K562 (cell line): ENCODE results near the gene CSNK1A1. TPM values are rescaled to one million over a fixed set of nuclear protein-coding genes. Genes with fewer than 3 reads are reported as not detected.

ENCODE experiments used
- ATAC-seq: fragments of 200-7000 bp; cut with Tn5 transposase; 3 replicates; pipeline ENCODE4 v1.9.1; 2020; ENCODE audit warnings: moderate library complexity
- BruUV-seq: library from RNA; stranded (reverse); fragments of 400-500 nt; replicated peaks from 2 replicates; lab custom pipeline; 2021; lab: Mats Ljungman, UMichigan
- CTCF ChIA-PET: fragments of 300-600 bp; formaldehyde crosslinking; extraction: SDS; loops from one replicate; lab custom pipeline; 2021; ENCODE audit warnings: low intra/inter-chr PET ratio; lab: Yijun Ruan, JAX
- POLR2A ChIA-PET: fragments of 300-600, 350-650 bp; sonication (Branson Sonifier 250); formaldehyde crosslinking; extraction: SDS; loops from one replicate; lab custom pipeline; 2021; ENCODE audit warnings: antibody characterized with exemption, inconsistent platforms; lab: Yijun Ruan, JAX
- DNase-seq, 4 experiments: peaks; one replicate each; pipeline versions ENCODE4 v3.0.0 to v3.0.0-alpha.2; 2011 to 2018; ENCODE audit warnings: low spot score in 3 of 4, mixed read lengths in 3 of 4; ENCODE audit errors: extremely low read depth in 1 of 4
- FAIRE-seq: peaks from 2 replicates; lab custom pipeline; 2011; peaks lifted over from hg19 to GRCh38; lab: Jason Lieb, UNC
- H2AFZ ChIP-seq: 2 replicates; pipeline ENCODE4 v1.6.0; 2011; ENCODE audit warnings: low read depth, low read length, control low read depth, inconsistent platforms
- H3K27ac ChIP-seq: fragments of 200-600 bp; 3 replicates; pipeline ENCODE4 v1.8.0; 2011; ENCODE audit warnings: low read depth, mild to moderate bottlenecking, control low read depth, inconsistent platforms, low read length, moderate library complexity, mixed read lengths; ENCODE audit errors: extremely low read depth
- H3K27me3 ChIP-seq, 2 experiments: fragments of 300-600 bp in 1 of 2; 2 replicates in 1 of 2; 3 replicates in 1 of 2; pipeline versions ENCODE4 v1.6.0 to v1.8.0; 2011; ENCODE audit warnings: inconsistent platforms in 2 of 2, low read length in 2 of 2, mild to moderate bottlenecking in 1 of 2, mixed read lengths in 1 of 2, moderate library complexity in 1 of 2; ENCODE audit not compliant: control insufficient read depth in 2 of 2, insufficient read depth in 2 of 2
- H3K36me3 ChIP-seq: fragments of 300-600 bp; 3 replicates; pipeline ENCODE4 v1.8.0; 2011; ENCODE audit warnings: mild to moderate bottlenecking, low read length, inconsistent platforms; ENCODE audit not compliant: control insufficient read depth, insufficient read depth
- H3K4me1 ChIP-seq, 2 experiments: fragments of 200-600 bp in 1 of 2; replicated peaks in 1 of 2; 2 replicates in 1 of 2; 3 replicates in 1 of 2; pipeline versions ENCODE4 v1.5.1 to v1.8.0; 2011; ENCODE audit warnings: inconsistent platforms in 2 of 2, low read length in 2 of 2, mild to moderate bottlenecking in 1 of 2, mixed read lengths in 1 of 2, moderate library complexity in 1 of 2; ENCODE audit not compliant: control insufficient read depth in 2 of 2, insufficient read depth in 2 of 2
- H3K4me2 ChIP-seq: 2 replicates; pipeline ENCODE4 v1.6.1; 2011; ENCODE audit warnings: low read length, control low read depth, inconsistent platforms, mixed read lengths; ENCODE audit not compliant: insufficient read depth
- H3K4me3 ChIP-seq: fragments of 200-600 bp; sonication (generic), shearing (Covaris generic); 2 replicates; pipeline ENCODE4 v1.5.1; 2016; ENCODE audit warnings: control low read depth, inconsistent platforms
- H3K79me2 ChIP-seq: fragments of 200-600 bp; 3 replicates; pipeline ENCODE4 v1.8.0; 2011; ENCODE audit warnings: low read length, inconsistent platforms; ENCODE audit not compliant: control insufficient read depth, insufficient read depth
- H3K9ac ChIP-seq, 2 experiments: 2 replicates each; pipeline versions ENCODE4 v1.6.0 to v1.6.1; 2011; ENCODE audit warnings: low read depth in 2 of 2, low read length in 2 of 2, control low read depth in 1 of 2, inconsistent platforms in 1 of 2, mild to moderate bottlenecking in 1 of 2, mixed read lengths in 1 of 2; ENCODE audit not compliant: insufficient read depth in 1 of 2
- H3K9me1 ChIP-seq: one replicate; pipeline ENCODE4 v1.6.0; 2011; ENCODE audit warnings: inconsistent platforms, mild to moderate bottlenecking, low read length, moderate library complexity; ENCODE audit not compliant: control insufficient read depth, insufficient read depth
- H3K9me3 ChIP-seq: replicated peaks from 2 replicates; pipeline ENCODE4 v1.5.1; 2011; ENCODE audit warnings: low read depth, low read length, inconsistent platforms; ENCODE audit not compliant: control insufficient read depth, insufficient read depth
- H4K20me1 ChIP-seq: replicated peaks from 2 replicates; pipeline ENCODE4 v1.6.1; 2011; ENCODE audit warnings: low read length, inconsistent platforms, mixed read lengths; ENCODE audit not compliant: control insufficient read depth, insufficient read depth
- CC2D1A ChIP-seq: fragments of 450-650 bp; IDR thresholded peaks from 2 replicates; pipeline ENCODE4 v1.6.1; 2017; ENCODE audit warnings: mild to moderate bottlenecking
- GABPB1 ChIP-seq: sonication (generic); formaldehyde crosslinking; IDR thresholded peaks from 2 replicates; pipeline ENCODE4 v1.8.0; 2022; ENCODE audit warnings: mild to moderate bottlenecking, missing genetic modification reagents
- POLR2A ChIP-seq: fragments of 450-650 bp; conservative IDR thresholded peaks from 2 replicates; pipeline ENCODE4 v1.6.1; 2016
- POLR2AphosphoS2 ChIP-seq: IDR thresholded peaks from 2 replicates; pipeline ENCODE4 v1.6.1; 2012; ENCODE audit warnings: low read length, improper control_type of control experiment
- POLR2AphosphoS5 ChIP-seq: IDR thresholded peaks from 2 replicates; pipeline ENCODE4 v1.6.1; 2011; ENCODE audit warnings: mild to moderate bottlenecking, low read depth, low read length, moderate library complexity; ENCODE audit not compliant: control insufficient read depth, insufficient read depth
- POLR2B ChIP-seq: fragments of 450-650 bp; IDR thresholded peaks from 2 replicates; pipeline ENCODE4 v1.6.1; 2018; ENCODE audit warnings: low read depth; ENCODE audit not compliant: partially characterized antibody
- SMARCA5 ChIP-seq: fragments of 450-650 bp; IDR thresholded peaks from 2 replicates; pipeline ENCODE4 v1.6.1; 2016
- SUPT5H ChIP-seq: fragments of 450-650 bp; IDR thresholded peaks from 2 replicates; pipeline ENCODE4 v1.6.1; 2016
- ZNF695 ChIP-seq: fragments of 450-650 bp; formaldehyde crosslinking; IDR thresholded peaks from 2 replicates; pipeline ENCODE4 v1.4.0; 2020; ENCODE audit warnings: mild to moderate bottlenecking, moderate library complexity
- WGBS: fragments of 100-300 bp; shearing (Covaris generic); methylation state at CpG from one replicate; pipeline ENCODE4 v1.1.6; 2016; ENCODE audit warnings: low coverage, mixed read lengths; ENCODE audit not compliant: insufficient coverage; ENCODE audit errors: missing lambda C conversion rate; 5-methylcytosine and 5-hydroxymethylcytosine counted together
- in situ Hi-C: fragments of 300-500 bp; cut with MboI; formaldehyde crosslinking; loops from 4 replicates; pipeline ENCODE4 v1.15.0; 2018; ENCODE audit warnings: inconsistent platforms, mixed read lengths
- intact Hi-C: fragments of 100-400 bp; cut with micrococcal nuclease; formaldehyde crosslinking; loops from 2 replicates; pipeline ENCODE4 v1.14.2; 2022
- polyA plus RNA-seq, 8 experiments: library from polyadenylated mRNA; depleted of rRNA in 4 of 8; stranded (reverse) in 5 of 8; unstranded in 3 of 8; fragments of >200 nt; fragmentation: Nextera tagmentation in 2 of 8; fragmentation: Illumina TruSeq in 1 of 8; extraction: Ambion mirVana in 2 of 8; extraction: Trizol in 1 of 8; gene quantifications; 2 replicates each; pipeline versions ENCODE4 v1.2.1 to v1.2.3, GENCODE V29; 2011 to 2014; ENCODE audit warnings: inconsistent platforms in 1 of 8, missing spikeins in 1 of 8
- total RNA-seq, 7 experiments: library from RNA; depleted of rRNA in 6 of 7; stranded (reverse); fragments of >200 nt in 6 of 7; fragmentation: Illumina TruSeq in 2 of 7; extraction: Trizol in 2 of 7; gene quantifications; 2 replicates each; pipeline versions ENCODE4 v1.2.1 to v1.2.3, GENCODE V29; 2011 to 2021; ENCODE audit warnings: low replicate concordance in 1 of 7

Gene CSNK1A1
- total and polyA plus RNA-seq, 9 of the 15 experiments (the other 6 are each of a cell fraction or from before 2014, with no cell fraction given): 49.1 to 196 (median 154) TPM

DNA sequence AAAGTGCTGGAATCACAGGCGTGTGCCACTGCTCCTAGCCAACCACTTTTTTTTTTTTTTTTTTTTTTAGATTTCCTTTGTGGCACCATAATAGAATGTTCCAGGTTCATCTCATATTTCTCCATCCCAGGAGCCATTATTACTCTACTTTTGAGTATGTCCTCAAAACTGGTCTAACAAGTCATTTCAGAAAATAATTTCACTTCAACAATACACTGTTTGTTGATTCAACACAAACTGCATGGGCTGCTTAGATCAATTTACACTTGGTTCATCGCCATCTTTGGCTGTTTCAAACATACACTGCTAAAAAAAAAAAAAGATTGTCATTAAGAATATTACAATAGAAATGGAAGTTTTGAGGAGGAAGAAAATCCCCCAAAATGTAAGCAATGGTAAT lies 57.9 kb downstream of the CSNK1A1 start:
- peaks cover 0 to 2% of the 10 kb centered on the region in 2 experiments; a peak in 2 of 5 replicates for H3K4me1 ChIP-seq
- H3K4me2 ChIP-seq: no peak overlapping the region
- ChIA-PET POLR2A (interaction anchor here (0.8 to 2.2 kb wide), 5 partner anchors 10 to 58 kb away, joined by 3 to 7 read pairs (median 4); partner anchors contain the start of gene CSNK1A1), CTCF (no interaction called here)
- no peaks in the 10 kb centered on the region for H3K27me3 ChIP-seq
- no peak overlapping the region for H3K4me3 ChIP-seq
- H3K9ac ChIP-seq: no peak overlapping the region
- no peaks in the 10 kb centered on the region for H3K79me2 ChIP-seq
- WGBS: 100% methylated on average over 2 of the region's 2 CpGs
- intact Hi-C loops: no loop called here
- no peaks in the 10 kb centered on the region for H3K9me3 ChIP-seq
- BruUV-seq: no TSS peak
- no peaks in the 10 kb centered on the region for H4K20me1 ChIP-seq
- peaks cover 47% of the 10 kb centered on the region for H3K36me3 ChIP-seq
- no peak for TF ChIP-seq SMARCA5
- TF ChIP-seq ZNF695 (CRISPR knock-in tag): no peak
- 0 out of 2 replicates have a peak, but pooled peaks have one; percentile 11 for TF ChIP-seq POLR2AphosphoS2
- no peak overlapping the region for H3K27ac ChIP-seq
- in situ Hi-C loops: no loop called here
- FAIRE-seq (no peak), DNase-seq (no peak), ATAC-seq (no peak)
- no peak overlapping the region for H2AFZ ChIP-seq
- H3K9me1 ChIP-seq: no peaks in the 10 kb centered on the region

DNA sequence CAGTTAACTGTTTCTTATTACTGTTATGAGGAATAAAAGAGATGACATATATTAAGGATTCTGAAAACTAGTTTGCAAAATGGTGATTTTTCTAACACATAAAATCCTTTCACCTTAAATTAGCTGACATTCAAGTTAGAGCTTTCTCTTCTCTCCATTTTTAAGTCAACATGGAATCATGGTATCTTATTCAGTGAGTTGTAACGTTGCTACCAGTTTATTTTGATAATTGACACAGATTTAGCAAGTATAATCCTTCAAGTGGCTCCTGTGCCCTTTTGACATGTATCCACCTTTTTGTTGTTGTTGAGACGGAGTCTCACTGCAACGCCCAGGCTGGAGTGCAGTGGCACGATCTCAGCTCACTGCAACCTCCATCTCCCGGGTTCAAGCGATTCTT lies 58.5 kb downstream of the CSNK1A1 start:
- TF ChIP-seq POLR2AphosphoS2 (0 out of 2 replicates have a peak, but pooled peaks have one; percentile 73), SUPT5H (peak; percentile 56), POLR2AphosphoS5 (peak; percentile 31; the same call in 1 of the 2 replicates), GABPB1 (CRISPR knock-in tag) (no peak), POLR2B (peak; percentile 29), CC2D1A (no peak), POLR2A (peak; percentile 33; the same call in 1 of the 2 replicates)
- ATAC-seq: no peak
- Histone ChIP-seq H3K9me1 (no peaks in the 10 kb centered on the region), H3K36me3 (peaks cover 42% of the 10 kb centered on the region), H4K20me1 (no peaks in the 10 kb centered on the region), H3K9ac (no peak overlapping the region), H2AFZ (no peak overlapping the region), H3K9me3 (no peaks in the 10 kb centered on the region), H3K4me1 (peaks cover 2 to 3% of the 10 kb centered on the region in 2 experiments; a peak in 3 of 5 replicates), H3K27ac (no peak overlapping the region), H3K4me2 (no peak overlapping the region), H3K79me2 (no peaks in the 10 kb centered on the region), H3K4me3 (no peak overlapping the region), H3K27me3 (no peaks in the 10 kb centered on the region)
- intact Hi-C loops: no loop called here
- ChIA-PET POLR2A (interaction anchor here (1.9 to 2.2 kb wide), 2 partner anchors 10 to 18 kb away, joined by 4 to 7 read pairs; no protein-coding TSS in a partner anchor), CTCF (no interaction called here)
- WGBS: 82% methylated on average over 6 of the region's 6 CpGs
- no TSS peak for BruUV-seq
- no peak for FAIRE-seq
- in situ Hi-C loops: no loop called here
- DNase-seq: no peak
